TTC549 (cell line): Measurements from ENCODE around the gene AMOTL1.

Source experiments
- FAIRE-seq: peaks from 2 replicates; lab custom pipeline; 2012; peaks lifted over from hg19 to GRCh38; lab: Jason Lieb, UNC

Gene AMOTL1

GRCh38 chr11:94767701-94768601 is at the start of gene AMOTL1:
Gene AMOTL1, plus strand, starts transcription at chr11:94768356. Its CDS starts 156 bp downstream, at chr11:94768512.
- no peak for FAIRE-seq

GRCh38 chr11:94719876-94720275 is 48.3 kb upstream of the AMOTL1 start:
- FAIRE-seq = no peak

- no peak for FAIRE-seq
Measured at GRCh38 chr11:94721565-94722292, 46.4 kb upstream of the AMOTL1 start.

GRCh38 chr11:94722735-94723134 is 45.4 kb upstream of the AMOTL1 start:
- FAIRE-seq = no peak

GRCh38 chr11:94725097-94725496 is 43.1 kb upstream of the AMOTL1 start:
- no peak for FAIRE-seq

GRCh38 chr11:94727819-94728218 is 40.3 kb upstream of the AMOTL1 start:
- no peak for FAIRE-seq

GRCh38 chr11:94728541-94728940 is 39.6 kb upstream of the AMOTL1 start:
- no peak for FAIRE-seq

GRCh38 chr11:94728966-94729751 is 39.0 kb upstream of the AMOTL1 start:
- no peak for FAIRE-seq

GRCh38 chr11:94730153-94730552 is 38.0 kb upstream of the AMOTL1 start:
- no peak for FAIRE-seq

GRCh38 chr11:94731880-94732601 is 36.1 kb upstream of the AMOTL1 start:
- no peak for FAIRE-seq

GRCh38 chr11:94732617-94733281 is 35.4 kb upstream of the AMOTL1 start:
- FAIRE-seq = no peak

GRCh38 chr11:94734563-94735275 is 33.4 kb upstream of the AMOTL1 start:
- FAIRE-seq = no peak

- FAIRE-seq = no peak
Measured at GRCh38 chr11:94735907-94736306, 32.2 kb upstream of the AMOTL1 start.

- FAIRE-seq = no peak
Measured at GRCh38 chr11:94737171-94737611, 31.0 kb upstream of the AMOTL1 start.

- FAIRE-seq = no peak
Measured at GRCh38 chr11:94738746-94739145, 29.4 kb upstream of the AMOTL1 start.

- no peak for FAIRE-seq
Measured at GRCh38 chr11:94739331-94739730, 28.8 kb upstream of the AMOTL1 start.

GRCh38 chr11:94740083-94741021 is 27.8 kb upstream of the AMOTL1 start:
- no peak for FAIRE-seq

- FAIRE-seq = no peak
Measured at GRCh38 chr11:94741022-94741679, 27.0 kb upstream of the AMOTL1 start.

- no peak for FAIRE-seq
Measured at GRCh38 chr11:94742665-94743064, 25.5 kb upstream of the AMOTL1 start.
